Breast epithelium (tissue), 4 donors: ENCODE measurements around the gene COA1. TPM values are rescaled to one million over a fixed set of nuclear protein-coding genes. Genes with fewer than 3 reads are reported as not detected.
A peak's percentile ranks its signal among the peaks of the same experiment; 100 is the strongest.

Source experiments
- DNase-seq, 2 donors: peaks; one replicate each; pipeline ENCODE4 v3.0.0-alpha.2; 2019; ENCODE audit warnings: low spot score in 2 of 2
- H3K27ac ChIP-seq, 2 donors: fragments of 200-600 bp; sonication (generic) in 1 of 2; one replicate each; pipeline ENCODE4 v1.5.1; 2016 to 2019; ENCODE audit warnings: mild to moderate bottlenecking in 1 of 2
- H3K27me3 ChIP-seq, 2 donors: fragments of 200-600 bp; sonication (generic) in 1 of 2; one replicate each; pipeline versions ENCODE4 v1.5.1 to v1.6.0; 2017 to 2019; ENCODE audit warnings: control low read depth in 1 of 2, mild to moderate bottlenecking in 1 of 2
- H3K36me3 ChIP-seq: fragments of 200-600 bp; one replicate; pipeline ENCODE4 v1.5.1; 2019
- H3K4me1 ChIP-seq, 2 donors: fragments of 200-600 bp; sonication (generic); one replicate each; pipeline ENCODE4 v1.5.1; 2016 to 2019; ENCODE audit warnings: control low read depth in 1 of 2
- H3K4me3 ChIP-seq, 3 donors: fragments of 200-600 bp; sonication (generic); 1 replicate in 2 of 3; 2 replicates in 1 of 3; pipeline ENCODE4 v1.5.1; 2016 to 2019; ENCODE audit warnings: mild to moderate bottlenecking in 3 of 3, moderate library complexity in 2 of 3
- H3K9me3 ChIP-seq, 2 donors: fragments of 200-600 bp; sonication (generic) in 1 of 2; one replicate each; pipeline ENCODE4 v1.5.1; 2016 to 2019; ENCODE audit warnings: control low read depth in 1 of 2
- POLR2A ChIP-seq: fragments of 450-650 bp; IDR thresholded peaks from one replicate; pipeline ENCODE4 v1.6.1; 2016; ENCODE audit warnings: antibody characterized with exemption, mild to moderate bottlenecking, moderate library complexity
- POLR2AphosphoS5 ChIP-seq, 3 donors: sonication (generic); formaldehyde crosslinking; IDR thresholded peaks; one replicate each; pipeline ENCODE4 v1.6.1; 2017; ENCODE audit warnings: antibody characterized with exemption in 3 of 3
- intact Hi-C: fragments of 100-400 bp; cut with DNase I; formaldehyde crosslinking; loops from one replicate; pipeline ENCODE4 v1.15.1; 2023; ENCODE audit warnings: low total_unique reads
- total RNA-seq, 3 donors: library from RNA; depleted of rRNA; stranded (reverse); fragments of >200 nt; gene quantifications; one replicate each; pipeline ENCODE4 v1.1.0, GENCODE V29; 2016
- TF ChIP-seq, protein P1 (sequence below), 3 donors: fragments of 450-650 bp; IDR thresholded peaks; one replicate each; pipeline ENCODE4 v1.5.1; 2016 to 2017; ENCODE audit warnings: antibody characterized with exemption in 3 of 3, mild to moderate bottlenecking in 3 of 3, moderate library complexity in 3 of 3

COA1 gene
- total RNA-seq, 3 donors from 2014 or later, result 39.0 to 94.3 (median 91.4) TPM

DNA sequence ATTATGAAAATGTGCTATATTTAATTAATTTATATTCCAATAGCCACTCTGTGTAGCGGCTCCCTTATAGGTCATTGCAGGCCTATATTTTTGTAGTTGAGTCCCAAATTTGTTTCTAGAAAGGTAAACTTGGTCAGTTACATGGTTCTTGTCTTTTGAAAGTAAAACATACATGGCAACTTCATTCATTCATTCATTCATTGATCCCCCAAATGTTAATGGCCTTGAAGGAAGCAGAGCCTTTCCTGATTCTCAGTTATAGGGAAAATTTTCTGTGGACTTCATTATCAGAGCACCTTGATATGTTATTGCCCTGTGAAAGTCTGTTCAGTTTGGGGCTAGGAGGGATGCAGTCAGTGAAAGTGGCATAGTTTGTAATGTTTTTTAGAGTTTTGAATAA lies 32.1 kb upstream of the COA1 start:
- no peaks in the 10 kb centered on the region for H3K36me3 ChIP-seq
- H3K4me1 ChIP-seq, result peaks cover 0 to 8% of the 10 kb centered on the region in 2 donors
- intact Hi-C loops, result no loop called here
- no peaks in the 10 kb centered on the region for H3K9me3 ChIP-seq
- H3K4me3 ChIP-seq, result no peak overlapping the region
- no peak overlapping the region for H3K27ac ChIP-seq
- DNase-seq, result no peak
- TF ChIP-seq, protein P1, sequence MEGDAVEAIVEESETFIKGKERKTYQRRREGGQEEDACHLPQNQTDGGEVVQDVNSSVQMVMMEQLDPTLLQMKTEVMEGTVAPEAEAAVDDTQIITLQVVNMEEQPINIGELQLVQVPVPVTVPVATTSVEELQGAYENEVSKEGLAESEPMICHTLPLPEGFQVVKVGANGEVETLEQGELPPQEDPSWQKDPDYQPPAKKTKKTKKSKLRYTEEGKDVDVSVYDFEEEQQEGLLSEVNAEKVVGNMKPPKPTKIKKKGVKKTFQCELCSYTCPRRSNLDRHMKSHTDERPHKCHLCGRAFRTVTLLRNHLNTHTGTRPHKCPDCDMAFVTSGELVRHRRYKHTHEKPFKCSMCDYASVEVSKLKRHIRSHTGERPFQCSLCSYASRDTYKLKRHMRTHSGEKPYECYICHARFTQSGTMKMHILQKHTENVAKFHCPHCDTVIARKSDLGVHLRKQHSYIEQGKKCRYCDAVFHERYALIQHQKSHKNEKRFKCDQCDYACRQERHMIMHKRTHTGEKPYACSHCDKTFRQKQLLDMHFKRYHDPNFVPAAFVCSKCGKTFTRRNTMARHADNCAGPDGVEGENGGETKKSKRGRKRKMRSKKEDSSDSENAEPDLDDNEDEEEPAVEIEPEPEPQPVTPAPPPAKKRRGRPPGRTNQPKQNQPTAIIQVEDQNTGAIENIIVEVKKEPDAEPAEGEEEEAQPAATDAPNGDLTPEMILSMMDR (IDR thresholded peaks at IDR 0.05), result no peak
- no peak for TF ChIP-seq POLR2A
- no peak for TF ChIP-seq POLR2AphosphoS5 (IDR thresholded peaks at IDR 0.05)
- no peaks in the 10 kb centered on the region for H3K27me3 ChIP-seq

DNA sequence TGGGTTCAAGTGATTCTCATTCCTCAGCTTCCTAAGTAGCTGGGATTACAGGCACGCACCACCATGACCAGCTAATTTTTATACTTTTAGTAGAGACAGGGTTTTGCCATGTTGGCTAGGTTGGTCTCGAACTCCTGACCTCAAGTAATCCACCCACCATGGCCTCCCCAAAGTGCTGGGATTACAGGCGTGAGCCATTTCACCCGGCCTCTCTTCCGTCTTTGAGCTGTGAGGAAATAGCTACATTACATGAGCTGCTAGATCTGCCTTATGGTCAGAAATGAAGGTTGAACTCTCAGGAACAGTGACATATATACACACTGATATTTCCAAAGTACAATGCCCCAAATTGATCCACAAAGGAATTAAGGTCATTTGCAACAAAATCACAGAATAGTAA lies 31.5 kb upstream of the COA1 start:
- Histone ChIP-seq H3K4me1 (peaks cover 0 to 8% of the 10 kb centered on the region in 2 donors), H3K27ac (no peak overlapping the region), H3K4me3 (no peak overlapping the region), H3K9me3 (no peaks in the 10 kb centered on the region), H3K27me3 (no peaks in the 10 kb centered on the region), H3K36me3 (no peaks in the 10 kb centered on the region)
- no peak for DNase-seq
- intact Hi-C loops, result no loop called here
- TF ChIP-seq POLR2AphosphoS5 (IDR thresholded peaks at IDR 0.05) (no peak), POLR2A (no peak)
- TF ChIP-seq, protein P1 (IDR thresholded peaks at IDR 0.05), result no peak

DNA sequence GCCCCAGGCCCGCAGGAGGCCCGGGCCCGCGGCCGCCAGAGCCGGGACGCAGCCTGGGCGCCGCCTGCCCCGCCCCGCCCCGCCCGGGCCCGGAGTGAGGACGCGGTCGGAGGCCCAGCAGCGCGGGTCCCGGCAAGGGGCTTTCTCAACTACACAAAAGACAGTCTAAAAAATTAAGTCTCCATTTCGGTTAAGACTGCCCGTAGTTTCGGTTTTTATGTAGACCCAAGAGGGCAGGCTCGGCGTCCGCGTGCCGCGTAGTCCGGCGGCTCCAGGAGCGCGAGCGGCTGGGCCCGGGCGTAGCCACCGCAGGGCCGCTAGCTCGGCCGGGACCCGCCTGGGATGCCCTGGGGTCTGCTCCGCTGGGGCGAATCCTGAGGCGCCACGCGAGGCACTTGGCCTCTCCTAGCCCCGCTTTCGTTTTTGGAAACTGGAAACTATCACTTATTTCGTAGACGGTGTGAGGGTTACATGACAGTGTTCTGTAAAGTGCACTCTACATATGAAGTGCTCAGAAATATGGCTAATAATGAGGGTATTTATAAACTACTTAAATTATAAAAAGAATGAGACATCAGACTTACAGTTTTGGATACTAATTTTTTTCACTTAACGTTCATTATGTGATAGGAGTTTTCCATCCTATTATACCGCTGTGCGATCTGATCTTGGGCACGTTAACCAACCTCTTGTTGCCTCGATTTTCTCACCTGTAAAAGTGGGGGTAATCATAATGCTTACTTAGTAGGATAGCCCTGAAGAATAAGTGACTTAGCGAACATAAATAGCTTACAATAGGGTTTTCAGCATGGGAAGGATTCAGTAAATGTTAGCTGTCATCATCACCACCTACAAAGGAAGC lies 29.7 kb upstream of the COA1 start:
- peak in 1 of 2 donors; percentile 33 for DNase-seq
- Histone ChIP-seq H3K4me1 (peaks cover 0 to under 1% of the 10 kb centered on the region in 2 donors), H3K4me3 (peak overlapping the region; percentile 73 to 83 (median 76)), H3K27me3 (no peaks in the 10 kb centered on the region), H3K9me3 (no peaks in the 10 kb centered on the region), H3K36me3 (no peaks in the 10 kb centered on the region), H3K27ac (peak overlapping the region; percentile 84 to 89)
- intact Hi-C loops, result no loop called here
- TF ChIP-seq POLR2AphosphoS5 (IDR thresholded peaks at IDR 0.05) (peak in 1 of 3 donors; percentile 28), POLR2A (no peak)
- TF ChIP-seq, protein P1 (IDR thresholded peaks at IDR 0.05), result no peak

DNA sequence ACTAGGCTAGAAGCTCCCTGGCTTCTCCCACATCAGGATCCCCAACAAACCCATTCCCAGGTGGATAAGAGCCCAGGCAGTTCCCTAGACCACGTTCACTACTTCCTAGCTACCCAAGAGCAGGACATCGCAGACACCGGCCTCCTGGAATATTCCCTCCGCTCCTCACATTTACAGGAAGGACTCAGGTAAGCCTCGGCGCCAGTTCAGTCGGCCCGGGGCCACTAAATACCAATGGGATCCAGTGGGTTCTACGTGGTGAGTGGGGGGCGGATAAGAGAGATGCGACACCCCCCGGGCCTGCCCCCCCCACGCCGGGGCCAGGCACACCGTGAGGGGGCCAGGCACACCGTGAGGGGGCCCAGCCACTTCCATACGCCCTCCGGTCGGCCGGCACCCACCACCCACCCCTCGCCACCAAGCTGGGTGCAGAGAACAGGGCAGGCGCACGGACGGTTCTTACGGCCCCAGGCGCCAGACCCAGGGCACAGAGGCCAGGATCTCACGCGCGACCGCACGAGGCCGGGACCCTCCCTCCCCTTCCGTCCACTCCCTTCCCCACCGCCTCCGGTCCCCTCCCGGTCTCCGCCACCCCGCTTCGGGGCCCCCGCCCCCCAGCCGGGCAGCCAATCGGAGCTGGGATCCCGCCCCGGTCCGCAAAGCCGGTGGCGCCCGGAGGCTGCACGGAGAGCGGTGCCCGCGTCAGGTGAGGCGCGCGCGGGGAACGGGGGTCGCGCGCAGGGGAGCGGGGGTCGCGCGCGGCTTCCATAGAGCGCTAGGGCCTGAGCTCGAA lies 28.9 kb upstream of the COA1 start, which contains the start of gene BLVRA:
Gene BLVRA, plus strand, starts transcription at position 652 of the 793 bp plus-strand sequence. CDS start 12,479 bp downstream, outside the sequence.
- no peaks in the 10 kb centered on the region for H3K27me3 ChIP-seq
- H3K27ac ChIP-seq, result peak within 1 kb of the TSS; percentile 84 to 89
- intact Hi-C loops, result no loop called here
- H3K36me3 ChIP-seq, result no peaks in the 10 kb centered on the region
- no peaks in the 10 kb centered on the region for H3K9me3 ChIP-seq
- DNase-seq, result peak; percentile 45 to 60
- peak within 1 kb of the TSS; percentile 73 to 83 (median 76) for H3K4me3 ChIP-seq
- TF ChIP-seq, protein P1 (IDR thresholded peaks at IDR 0.05), result no peak
- peak in 1 of 3 donors; percentile 13 for TF ChIP-seq POLR2AphosphoS5 (IDR thresholded peaks at IDR 0.05)
- no peak for TF ChIP-seq POLR2A
- no peaks in the 10 kb centered on the region for H3K4me1 ChIP-seq
